GM12891 (cell line): ENCODE data around the gene RPL10.

Experiments used
- PAX5 ChIP-seq: IDR thresholded peaks from 2 replicates; pipeline ENCODE4 v1.6.1; 2011; ENCODE audit warnings: low read length, moderate library complexity, mild to moderate bottlenecking; ENCODE audit not compliant: insufficient read depth, severe bottlenecking
- POLR2A ChIP-seq: IDR thresholded peaks from 2 replicates; pipeline ENCODE4 v1.6.1; 2011; ENCODE audit warnings: low read depth, low read length, control low read depth
- POLR2AphosphoS5 ChIP-seq: IDR thresholded peaks from 2 replicates; pipeline ENCODE4 v1.6.1; 2011; ENCODE audit warnings: low read depth, low read length, control low read depth
- POU2F2 ChIP-seq: IDR thresholded peaks from 2 replicates; pipeline ENCODE4 v1.6.1; 2011; ENCODE audit warnings: low read depth, mild to moderate bottlenecking, control low read depth, low read length, moderate library complexity
- SPI1 ChIP-seq: IDR thresholded peaks from 2 replicates; pipeline ENCODE4 v1.6.1; 2011; ENCODE audit warnings: low read depth, low read length, control low read depth
- TAF1 ChIP-seq: IDR thresholded peaks from 2 replicates; pipeline ENCODE4 v1.6.1; 2011; ENCODE audit warnings: low read depth, low read length, control low read depth

DNA sequence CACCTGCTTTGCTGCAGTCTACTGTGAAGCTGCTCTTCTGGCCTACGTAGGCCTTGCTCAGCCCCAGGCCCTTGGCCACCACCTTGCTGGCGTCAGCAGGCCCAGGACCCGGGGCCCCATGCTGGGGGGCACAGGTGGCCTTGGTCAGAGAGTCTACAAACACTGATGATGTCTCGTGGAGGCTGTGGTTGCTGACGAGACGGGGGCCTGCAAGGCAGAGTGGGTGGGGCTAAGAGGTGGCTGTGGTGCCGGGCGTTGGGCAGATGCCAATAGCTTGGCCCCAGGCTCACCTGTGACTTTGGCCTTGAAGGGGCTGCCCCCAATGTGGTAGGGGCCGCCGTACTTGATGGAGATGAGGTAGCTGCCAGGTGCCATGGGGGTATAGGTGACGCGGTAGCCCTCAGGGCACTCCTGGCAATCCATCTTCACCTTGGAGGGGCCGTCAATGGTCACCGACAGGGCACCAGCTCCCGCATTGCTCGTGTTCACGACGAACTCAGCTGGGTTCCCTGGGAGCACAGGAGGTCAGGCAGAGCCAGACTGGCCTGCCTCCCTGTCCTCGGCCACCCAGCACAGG lies 48.7 kb upstream of the RPL10 start:
- TF ChIP-seq TAF1 (no peak), POLR2AphosphoS5 (no peak), POLR2A (no peak), SPI1 (no peak), PAX5 (no peak), POU2F2 (no peak)
